ENCODE measurements around the gene RHOH.
"Not testable (repeated sequence)": the region's sequence is repeated elsewhere in the genome, so short reads cannot be mapped to it uniquely, and the experiment has no call there.

The RHOH gene, protein sequence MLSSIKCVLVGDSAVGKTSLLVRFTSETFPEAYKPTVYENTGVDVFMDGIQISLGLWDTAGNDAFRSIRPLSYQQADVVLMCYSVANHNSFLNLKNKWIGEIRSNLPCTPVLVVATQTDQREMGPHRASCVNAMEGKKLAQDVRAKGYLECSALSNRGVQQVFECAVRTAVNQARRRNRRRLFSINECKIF

GRCh38 chr4:40196724-40197281 lies at the start of gene RHOH:
TSS of gene RHOH (plus strand) at chr4:40197031. CDS start at chr4:40243387, 46,356 bp downstream.
- DNase-seq (ENCODE audit: low spot score) = no peak

DNA sequence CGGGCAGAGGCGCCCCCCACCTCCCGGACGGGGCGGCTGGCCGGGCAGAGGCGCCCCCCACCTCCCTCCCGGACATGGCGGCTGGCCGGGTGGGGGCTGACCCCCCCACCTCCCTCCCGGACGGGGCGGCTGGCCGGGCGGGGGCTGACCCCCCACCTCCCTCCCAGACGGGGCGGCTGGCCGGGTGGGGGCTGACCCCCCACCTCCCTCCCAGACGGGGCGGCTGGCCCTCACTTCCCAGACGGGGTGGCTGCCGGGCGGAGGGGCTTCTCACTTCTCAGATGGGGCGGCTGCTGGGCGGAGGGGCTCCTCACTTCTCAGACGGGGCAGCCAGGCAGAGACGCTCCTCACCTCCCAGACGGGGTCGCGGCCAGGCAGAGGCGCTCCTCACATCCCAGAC lies 49.3 kb upstream of the RHOH start:
- DNase-seq (ENCODE audit: low spot score) = not testable (repeated sequence)

- DNase-seq (ENCODE audit: low spot score) = peak; percentile 62
Observed at GRCh38 chr4:40149960-40150385, 46.9 kb upstream of the RHOH start.

- no peak for DNase-seq (ENCODE audit: low spot score)
Observed at GRCh38 chr4:40150932-40151331, 45.9 kb upstream of the RHOH start.

- no peak for DNase-seq (ENCODE audit: low spot score)
Observed at GRCh38 chr4:40152637-40153036, 44.2 kb upstream of the RHOH start.

DNA sequence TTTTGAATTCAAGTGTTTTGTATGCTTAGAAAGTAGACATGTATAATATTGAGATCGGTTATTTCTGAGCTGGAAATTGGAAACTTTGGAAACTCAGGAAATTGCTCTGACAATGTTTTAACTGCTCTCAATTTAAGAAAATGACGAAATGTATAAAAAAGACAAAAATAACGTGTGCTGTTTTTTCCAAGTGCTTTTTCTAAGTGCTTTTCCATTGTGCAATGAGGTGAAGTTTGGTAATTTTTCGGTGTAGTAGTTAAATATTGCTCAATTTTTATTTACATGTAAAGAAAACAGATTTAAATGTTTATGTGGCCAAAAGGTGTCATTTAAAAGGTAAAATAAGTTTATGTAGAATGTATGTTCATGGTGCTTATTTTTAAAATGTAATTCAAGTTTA lies 39.4 kb upstream of the RHOH start:
- DNase-seq (ENCODE audit: low spot score) = no peak

DNA sequence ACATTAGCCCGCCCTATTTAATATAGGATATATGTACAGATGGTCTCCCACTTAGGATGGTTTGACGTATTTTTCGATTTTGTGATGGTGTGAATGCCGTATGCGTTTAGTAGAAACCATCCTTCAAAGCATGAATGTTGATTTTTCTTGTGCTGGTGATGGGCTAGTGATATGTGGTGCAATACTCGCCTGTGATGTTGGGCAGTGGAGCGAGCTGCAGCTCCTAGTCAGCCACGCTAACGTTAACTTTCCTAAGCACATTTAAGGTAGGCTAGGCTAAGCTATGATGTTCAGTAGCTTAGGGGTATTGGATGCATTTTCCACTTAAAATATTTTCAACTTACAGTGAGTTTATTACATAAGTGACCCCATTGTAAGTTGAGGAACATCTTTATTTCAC lies 36.6 kb upstream of the RHOH start:
- DNase-seq (ENCODE audit: low spot score) = no peak

GRCh38 chr4:40164459-40164858 lies 32.4 kb upstream of the RHOH start:
- no peak for DNase-seq (ENCODE audit: low spot score)

DNA sequence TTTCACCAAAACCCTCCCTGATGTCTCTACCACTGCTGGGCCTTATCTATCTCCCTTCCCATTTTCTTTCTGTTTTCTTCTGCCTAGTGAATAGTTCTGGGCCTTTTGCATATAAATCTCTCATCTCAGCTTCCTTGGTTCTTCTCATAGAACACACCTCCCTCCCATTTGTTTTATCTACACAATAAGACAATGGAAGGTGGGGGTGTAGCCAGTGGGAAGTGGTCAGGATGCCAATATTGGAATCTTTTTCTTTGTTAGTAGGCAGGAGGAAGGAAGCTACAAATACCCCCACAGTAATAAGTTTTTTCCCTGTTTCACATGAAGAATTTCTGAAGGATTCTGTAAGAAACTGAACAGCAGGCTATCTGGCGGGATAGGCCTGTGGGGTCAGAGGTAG lies 30.9 kb upstream of the RHOH start:
- no peak for DNase-seq (ENCODE audit: low spot score)

DNA sequence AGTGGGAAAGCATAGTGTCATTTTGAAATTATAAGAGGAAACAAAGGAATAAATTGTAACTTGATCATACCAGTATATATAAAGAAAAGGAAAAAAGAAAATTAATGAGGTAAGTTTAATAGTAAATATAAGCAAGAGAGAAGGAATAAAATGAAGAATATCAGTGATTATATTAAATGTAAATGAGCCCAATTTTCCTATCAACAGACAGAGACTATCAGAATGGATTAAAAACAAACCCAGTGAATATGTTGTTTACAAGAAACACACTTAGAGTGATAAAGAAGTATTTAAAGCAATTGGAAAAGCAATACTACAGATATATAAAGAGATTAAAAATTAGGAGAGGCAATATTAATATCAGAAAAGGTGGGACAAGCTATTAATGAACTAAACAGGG lies 28.8 kb upstream of the RHOH start:
- DNase-seq (ENCODE audit: low spot score) = no peak

DNA sequence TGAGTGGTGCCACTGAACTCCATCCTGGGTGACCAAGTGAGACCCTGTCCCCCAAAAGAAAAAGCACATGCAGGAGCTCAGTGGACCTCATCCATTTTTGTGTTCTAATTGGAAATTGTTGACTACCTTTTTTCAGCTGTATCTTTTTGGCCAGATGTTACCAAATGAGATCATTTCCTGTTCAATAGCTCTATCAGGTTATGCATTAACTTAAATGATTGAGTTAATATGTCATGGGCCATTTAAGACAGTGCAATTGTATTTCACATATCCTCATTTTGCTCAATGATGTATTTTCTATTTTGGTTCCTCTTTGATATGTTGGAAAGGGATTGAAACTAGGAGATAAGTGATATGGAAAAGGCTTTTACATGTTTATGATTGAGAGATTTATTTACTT lies 26.2 kb upstream of the RHOH start:
- no peak for DNase-seq (ENCODE audit: low spot score)

DNA sequence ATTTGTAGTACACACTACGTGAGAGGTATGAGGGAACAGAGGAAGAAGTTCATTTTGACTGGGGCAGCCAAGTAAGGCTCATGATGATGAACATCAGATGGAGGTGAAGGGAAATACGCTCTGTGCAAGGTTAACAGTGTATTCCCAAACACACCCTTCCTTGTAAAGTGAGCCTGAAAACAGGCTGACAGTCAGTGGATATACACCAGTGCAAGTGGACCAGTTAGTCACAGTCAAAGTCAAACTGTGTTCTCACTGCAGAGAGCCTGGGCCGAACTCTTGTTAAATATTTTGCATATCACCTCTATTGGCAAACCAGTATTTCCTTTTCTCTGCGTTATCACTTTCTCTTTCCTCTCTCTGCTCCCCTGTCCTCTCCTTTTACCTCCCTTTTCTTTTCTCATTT lies 23.4 kb upstream of the RHOH start:
- no peak for DNase-seq (ENCODE audit: low spot score)

GRCh38 chr4:40176602-40177001 lies 20.2 kb upstream of the RHOH start:
- DNase-seq (ENCODE audit: low spot score) = no peak

DNA sequence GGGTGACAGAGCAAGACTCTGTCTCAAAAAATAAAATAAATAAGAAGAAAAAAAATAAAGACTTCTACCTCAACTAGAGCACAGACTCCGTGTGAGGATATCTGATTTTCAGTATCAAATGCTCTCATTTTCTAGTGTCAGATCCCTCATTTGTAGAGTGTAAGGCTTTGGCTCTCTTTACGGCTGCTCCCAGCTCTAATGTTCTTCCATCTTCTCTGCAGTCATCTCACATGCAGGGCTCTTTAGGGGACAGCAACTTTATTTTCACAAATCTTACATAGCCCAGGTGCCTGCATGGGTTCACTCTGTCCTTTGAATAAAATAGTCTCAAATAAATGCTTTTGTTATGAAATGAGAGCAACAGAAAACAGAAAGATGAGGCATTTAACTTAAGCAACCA lies 19.2 kb upstream of the RHOH start:
- no peak for DNase-seq (ENCODE audit: low spot score)

DNA sequence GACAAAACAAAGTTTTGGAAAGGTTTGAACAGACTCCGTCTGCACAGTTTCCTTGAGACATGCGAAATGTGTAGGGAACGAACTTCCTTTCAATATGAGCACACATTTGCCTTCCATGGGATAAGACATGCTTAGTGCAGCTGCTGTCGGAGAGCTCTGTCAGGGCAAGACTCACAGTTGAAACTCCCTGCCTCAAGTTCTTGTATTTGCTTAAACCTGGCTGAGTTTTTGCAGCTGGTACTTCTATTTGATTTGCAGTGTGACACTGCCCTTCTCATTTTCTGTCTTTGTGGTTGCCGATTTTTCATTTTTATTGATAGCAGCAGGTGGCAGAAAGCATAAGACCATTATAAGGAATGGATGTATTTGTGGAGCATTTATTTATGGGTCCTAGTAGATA lies 18.2 kb upstream of the RHOH start:
- DNase-seq (ENCODE audit: low spot score) = no peak

DNA sequence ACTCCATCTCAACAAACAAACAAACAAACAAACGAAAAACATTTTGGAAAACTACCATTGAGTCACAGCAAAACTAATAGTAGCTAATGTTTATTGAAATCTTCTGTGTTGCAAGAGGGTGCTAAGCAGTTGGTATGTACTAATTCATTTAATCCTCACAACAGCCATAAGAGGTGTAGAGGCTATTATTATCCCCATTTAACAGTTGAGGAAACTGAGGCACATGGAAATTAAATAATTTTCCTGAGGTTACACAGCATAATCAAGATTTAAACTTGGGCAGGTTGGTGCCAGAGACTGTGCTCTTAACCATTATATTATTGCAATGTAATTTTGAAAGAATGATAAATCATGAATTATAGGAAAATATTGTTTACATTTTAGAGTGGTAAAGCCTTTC lies 17.5 kb upstream of the RHOH start:
- DNase-seq (ENCODE audit: low spot score) = no peak

- DNase-seq (ENCODE audit: low spot score) = peak; percentile 82
Observed at GRCh38 chr4:40180356-40180755, 16.5 kb upstream of the RHOH start.

GRCh38 chr4:40182001-40182400 lies 14.8 kb upstream of the RHOH start:
- no peak for DNase-seq (ENCODE audit: low spot score)

DNA sequence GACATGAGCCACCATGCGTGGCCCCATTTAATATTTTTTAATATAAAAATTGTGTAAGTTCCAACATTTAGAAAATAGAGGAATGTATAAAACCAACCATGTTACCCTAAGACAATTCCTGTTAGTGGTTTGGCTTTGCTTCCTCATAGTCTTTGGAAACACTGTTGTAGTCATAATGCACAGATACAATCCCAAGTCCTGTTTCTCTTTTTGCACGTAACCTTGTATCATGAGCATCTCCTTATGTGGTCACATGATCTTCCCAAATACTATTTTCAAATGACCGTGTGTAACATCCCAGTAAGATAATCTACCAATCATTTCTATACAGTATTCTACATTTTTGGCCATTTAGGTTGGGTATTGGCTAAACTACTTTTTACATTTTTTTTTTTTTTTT lies 13.9 kb upstream of the RHOH start:
- no peak for DNase-seq (ENCODE audit: low spot score)

DNA sequence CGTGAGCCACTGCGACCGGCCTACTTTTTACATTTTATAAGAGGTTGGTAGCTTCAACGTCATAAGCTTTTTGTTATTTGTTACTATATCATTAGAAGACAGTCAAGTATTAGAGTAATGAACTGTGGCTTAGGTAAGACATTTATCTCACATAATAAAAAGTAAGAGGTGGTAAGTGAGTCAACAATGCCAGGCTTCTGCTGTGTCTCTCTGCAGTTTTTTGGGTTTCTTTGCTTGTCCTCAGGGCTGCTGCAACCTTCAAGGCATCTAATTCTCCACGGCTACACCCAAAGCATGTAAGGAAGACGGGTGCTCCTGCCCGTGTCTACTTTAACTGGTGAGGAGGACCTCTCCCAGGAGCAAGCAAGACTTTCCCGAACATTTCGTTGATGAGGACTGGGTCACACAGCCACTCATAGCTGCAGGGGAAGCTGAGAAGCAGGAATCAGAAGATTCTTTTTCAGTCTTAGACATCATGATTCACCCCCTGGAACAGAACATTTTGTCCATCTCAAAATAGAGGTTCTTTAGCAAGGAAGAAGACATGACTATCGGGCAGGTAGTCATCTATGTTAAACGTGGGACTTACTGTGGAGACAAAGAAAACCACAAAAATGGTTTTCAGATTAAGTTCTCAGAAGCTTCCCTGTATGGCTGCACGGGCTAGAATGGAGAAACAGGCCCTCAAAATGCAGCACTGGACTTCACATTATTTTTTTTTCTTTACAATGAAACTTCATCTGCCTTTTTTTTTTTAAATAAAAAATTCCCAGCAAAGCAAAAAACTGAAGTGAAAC lies 13.0 kb upstream of the RHOH start:
- no peak for DNase-seq (ENCODE audit: low spot score)

GRCh38 chr4:40185830-40186664 lies 10.8 kb upstream of the RHOH start:
- DNase-seq (ENCODE audit: low spot score) = peak; percentile 37

DNA sequence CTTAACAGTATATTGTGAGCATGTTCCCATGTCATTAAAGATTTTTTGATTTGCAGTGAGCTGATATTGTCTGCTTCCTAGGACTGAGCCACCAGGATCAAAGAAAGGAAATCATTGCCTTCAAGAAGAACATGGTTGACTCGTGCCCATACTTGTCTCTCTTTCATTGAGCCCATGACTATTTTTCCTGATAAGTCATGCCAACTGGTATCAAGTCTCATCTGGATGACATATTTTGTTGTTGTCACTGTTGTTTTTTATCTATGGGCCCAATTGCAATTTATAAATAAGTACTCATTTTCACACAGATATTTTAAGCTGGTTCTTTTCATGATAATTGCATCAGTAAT lies 10.2 kb upstream of the RHOH start:
- DNase-seq (ENCODE audit: low spot score) = no peak
